Bronchial epithelial cell (primary cell): ENCODE results near the gene C20orf204. TPM values are rescaled to one million over a fixed set of nuclear protein-coding genes. Genes with fewer than 3 reads are reported as not detected.
A peak's percentile ranks its signal among the peaks of the same experiment; 100 is the strongest.

Source experiments
- DNase-seq: peaks from one replicate; pipeline ENCODE4 v3.0.0-alpha.2; 2010; ENCODE audit warnings: low read depth
- FAIRE-seq: peaks from 2 replicates; lab custom pipeline; 2011; peaks lifted over from hg19 to GRCh38; lab: Jason Lieb, UNC
- H3K27me3 ChIP-seq: 2 replicates; pipeline ENCODE4 v1.5.1; 2011; ENCODE audit warnings: low read length; ENCODE audit not compliant: control insufficient read depth, insufficient read depth
- H3K36me3 ChIP-seq: 2 replicates; pipeline ENCODE4 v1.5.1; 2011; ENCODE audit warnings: low read length; ENCODE audit not compliant: control insufficient read depth, insufficient read depth
- H3K4me3 ChIP-seq: 2 replicates; pipeline ENCODE4 v1.5.1; 2011; ENCODE audit warnings: mild to moderate bottlenecking, low read depth, low read length, control low read depth
- total RNA-seq: library from RNA; depleted of rRNA; stranded (reverse); fragments of >200 nt; gene quantifications from 2 replicates; pipeline ENCODE4 v1.2.1, GENCODE V29; 2014
- TF ChIP-seq, protein P1 (sequence below): IDR thresholded peaks from 2 replicates; pipeline ENCODE4 v1.5.1; 2011; ENCODE audit warnings: mild to moderate bottlenecking, moderate library complexity, low read length, control low read depth, inconsistent platforms; ENCODE audit not compliant: insufficient read depth, severe bottlenecking

Gene C20orf204
- total RNA-seq, 1 donor from 2014 or later = 0.53 TPM

DNA sequence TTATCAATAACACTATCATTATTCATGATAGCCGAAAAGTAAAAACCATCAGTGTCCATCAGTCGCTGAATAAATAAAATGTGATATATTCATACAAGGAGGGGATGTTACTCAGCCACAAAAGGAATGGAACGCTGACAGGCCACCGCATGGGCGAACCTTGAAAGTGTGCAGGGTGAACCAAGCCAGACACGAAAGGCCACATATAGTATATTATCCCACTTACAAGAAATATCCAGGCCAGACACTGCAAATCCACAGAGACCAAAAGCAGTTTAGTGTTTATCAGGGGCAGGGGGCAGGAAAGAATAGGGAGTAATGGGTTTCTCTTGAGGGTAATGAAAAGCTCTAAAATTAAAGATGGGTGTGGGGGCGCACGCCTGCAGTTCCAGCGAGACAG, 7.8 kb downstream of the C20orf204 start:
- peaks cover 16% of the 10 kb centered on the region for H3K27me3 ChIP-seq
- TF ChIP-seq, protein P1, sequence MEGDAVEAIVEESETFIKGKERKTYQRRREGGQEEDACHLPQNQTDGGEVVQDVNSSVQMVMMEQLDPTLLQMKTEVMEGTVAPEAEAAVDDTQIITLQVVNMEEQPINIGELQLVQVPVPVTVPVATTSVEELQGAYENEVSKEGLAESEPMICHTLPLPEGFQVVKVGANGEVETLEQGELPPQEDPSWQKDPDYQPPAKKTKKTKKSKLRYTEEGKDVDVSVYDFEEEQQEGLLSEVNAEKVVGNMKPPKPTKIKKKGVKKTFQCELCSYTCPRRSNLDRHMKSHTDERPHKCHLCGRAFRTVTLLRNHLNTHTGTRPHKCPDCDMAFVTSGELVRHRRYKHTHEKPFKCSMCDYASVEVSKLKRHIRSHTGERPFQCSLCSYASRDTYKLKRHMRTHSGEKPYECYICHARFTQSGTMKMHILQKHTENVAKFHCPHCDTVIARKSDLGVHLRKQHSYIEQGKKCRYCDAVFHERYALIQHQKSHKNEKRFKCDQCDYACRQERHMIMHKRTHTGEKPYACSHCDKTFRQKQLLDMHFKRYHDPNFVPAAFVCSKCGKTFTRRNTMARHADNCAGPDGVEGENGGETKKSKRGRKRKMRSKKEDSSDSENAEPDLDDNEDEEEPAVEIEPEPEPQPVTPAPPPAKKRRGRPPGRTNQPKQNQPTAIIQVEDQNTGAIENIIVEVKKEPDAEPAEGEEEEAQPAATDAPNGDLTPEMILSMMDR = no peak
- H3K4me3 ChIP-seq = no peak overlapping the region
- DNase-seq (no peak), FAIRE-seq (no peak)
- no peaks in the 10 kb centered on the region for H3K36me3 ChIP-seq

DNA sequence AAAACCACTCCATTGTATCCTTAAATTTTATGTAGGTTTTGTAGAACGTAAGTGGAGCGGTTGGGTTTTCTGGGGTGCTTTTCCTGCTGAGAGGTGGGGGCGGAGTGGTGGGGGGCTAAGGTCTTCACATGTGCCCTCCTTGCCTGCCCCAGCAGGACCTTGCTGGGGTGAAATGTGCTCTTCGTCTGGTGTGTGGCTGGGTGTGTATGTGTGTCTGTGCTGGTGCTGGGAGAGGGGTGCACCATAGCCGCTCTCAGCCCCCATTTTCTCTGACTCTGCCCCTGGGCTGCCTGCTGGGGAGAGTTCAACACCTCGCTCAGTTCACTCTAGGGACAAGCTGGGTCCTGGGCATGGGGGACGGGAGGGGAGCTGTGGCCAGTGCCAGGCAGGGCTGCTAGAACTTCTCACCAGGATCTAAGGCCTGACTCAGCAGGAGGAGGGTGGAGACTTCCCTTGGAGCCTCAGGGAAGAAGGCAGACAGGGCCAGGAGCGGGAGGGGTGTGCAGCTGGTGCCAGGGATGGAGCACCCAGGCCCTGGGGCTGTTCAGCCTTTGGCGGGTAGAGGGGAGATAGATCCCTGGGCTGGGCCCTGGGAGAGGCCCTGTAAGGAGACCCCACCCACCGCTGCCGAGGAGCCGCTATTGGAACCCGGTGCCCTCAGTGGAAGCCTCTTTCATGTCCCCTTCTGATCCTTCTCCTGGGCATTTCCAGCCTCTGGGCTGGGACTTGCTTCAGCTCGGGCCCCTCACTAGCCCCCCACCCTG, 8.7 kb downstream of the C20orf204 start:
- peak; percentile 69 for DNase-seq
- Histone ChIP-seq H3K36me3 (no peaks in the 10 kb centered on the region), H3K4me3 (no peak overlapping the region), H3K27me3 (peaks cover 16% of the 10 kb centered on the region)
- no peak for FAIRE-seq
- TF ChIP-seq, protein P1 = no peak

DNA sequence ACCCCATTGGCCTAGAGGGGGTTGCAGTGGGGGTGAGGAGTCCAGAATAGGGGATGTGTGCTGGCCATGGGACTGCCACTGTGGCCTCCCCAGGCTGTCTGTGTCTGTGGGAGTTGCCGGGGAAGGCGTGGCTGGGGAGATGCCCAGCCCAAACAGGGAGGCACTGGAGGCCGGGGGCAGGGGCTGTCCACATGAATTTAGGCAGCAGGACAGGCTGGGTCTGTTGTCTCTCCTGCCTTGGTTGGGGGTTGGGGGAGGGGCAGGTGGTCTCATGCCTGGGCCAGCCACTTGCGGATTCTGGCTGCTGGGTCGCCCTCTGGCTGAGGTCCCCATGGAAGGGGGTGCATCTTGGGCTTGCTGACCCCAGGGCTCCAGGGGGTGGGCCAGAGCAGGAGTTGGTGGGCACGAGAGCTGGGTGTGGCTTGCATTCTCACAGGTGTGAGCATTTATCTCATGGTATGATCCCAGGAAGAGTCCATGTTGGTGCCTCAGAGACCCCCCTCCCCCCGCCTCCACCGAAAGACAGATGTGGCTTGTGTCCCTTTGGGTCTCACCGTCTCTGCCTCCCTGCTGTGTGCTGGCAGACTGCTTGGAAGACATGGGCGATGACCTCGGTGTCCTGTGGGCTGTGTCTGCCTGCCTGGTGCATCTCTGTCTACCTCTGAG, 9.5 kb downstream of the C20orf204 start:
- peaks cover 16% of the 10 kb centered on the region for H3K27me3 ChIP-seq

DNA sequence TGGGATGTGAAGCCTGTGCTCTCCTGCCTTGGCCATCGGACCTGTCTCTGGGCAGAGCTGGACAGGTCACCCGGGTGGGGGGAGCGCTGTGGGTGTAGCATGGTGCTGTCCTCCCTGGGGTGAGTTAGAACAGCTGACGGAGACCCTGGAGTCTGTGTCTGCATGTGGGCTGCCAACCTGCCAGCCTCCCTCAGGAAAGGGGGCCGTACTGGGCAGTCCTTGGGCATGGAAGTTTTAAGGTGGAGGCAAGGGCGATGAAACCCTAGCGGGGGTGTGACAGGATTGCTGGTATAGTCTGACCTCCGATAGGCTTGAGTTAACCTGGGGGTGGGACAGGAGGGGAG, 11.0 kb downstream of the C20orf204 start:
- peaks cover 19% of the 10 kb centered on the region for H3K27me3 ChIP-seq
- TF ChIP-seq, protein P1 = no peak
- FAIRE-seq (no peak), DNase-seq (no peak)
- H3K4me3 ChIP-seq = no peak overlapping the region
- no peaks in the 10 kb centered on the region for H3K36me3 ChIP-seq

More for the DNA sequence above, 9.5 kb downstream of the C20orf204 start:
- TF ChIP-seq, protein P1 = no peak
- Histone ChIP-seq H3K36me3 (no peaks in the 10 kb centered on the region), H3K4me3 (no peak overlapping the region)
- FAIRE-seq = no peak
- no peak for DNase-seq

DNA sequence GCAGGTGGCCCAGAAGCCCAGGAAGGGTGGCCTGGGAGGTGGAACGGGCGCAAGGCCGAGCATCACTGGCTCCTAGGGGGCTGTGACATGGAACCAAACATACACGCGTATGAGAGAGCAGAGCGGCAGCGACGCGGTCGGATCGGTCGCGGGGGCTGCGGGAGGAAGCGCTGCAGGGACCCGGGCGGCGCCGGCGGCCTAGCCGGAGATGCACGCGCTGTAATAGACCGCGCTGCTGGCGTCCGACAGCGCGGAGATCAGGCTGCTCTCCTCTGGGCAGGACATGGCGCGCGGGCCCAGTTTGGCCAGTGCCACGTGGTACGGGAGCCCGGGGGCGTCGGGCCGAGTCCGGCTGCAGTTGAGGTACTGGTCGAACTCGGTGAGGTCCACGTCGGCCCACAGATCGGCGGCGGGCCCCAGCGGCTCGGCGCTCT, 12.0 kb downstream of the C20orf204 start:
- DNase-seq (no peak), FAIRE-seq (no peak)
- H3K27me3 ChIP-seq = peaks cover 19% of the 10 kb centered on the region
- no peaks in the 10 kb centered on the region for H3K36me3 ChIP-seq
- TF ChIP-seq, protein P1 = no peak
- H3K4me3 ChIP-seq = no peak overlapping the region
